ENCODE data around the gene HBG1. TPM values are rescaled to one million over a fixed set of nuclear protein-coding genes. Genes with fewer than 3 reads are reported as not detected.
"Not testable (repeated sequence)": the region's sequence is repeated elsewhere in the genome, so short reads cannot be mapped to it uniquely, and the experiment has no call there.

HBG1 gene
- total and polyA plus RNA-seq, 2 donors (not counting 3 experiments of a cell fraction or from before 2014, with no cell fraction given): 0.72 TPM; not detected in 1

- H3K27ac ChIP-seq (ENCODE audit: insufficient read depth, low read depth, low read length); H3K9me1 ChIP-seq (replicated peaks; ENCODE audit: control insufficient read depth, extremely low read depth, insufficient read depth, low read length); H3K27me3 ChIP-seq (ENCODE audit: control insufficient read depth in 2 of 2, insufficient read depth in 2 of 2, low read length in 2 of 2); FAIRE-seq; intact Hi-C loops (cut with micrococcal nuclease); dilution Hi-C loops (cut with MboI; ENCODE audit: extremely low pct_ligation_motif_present, low sequenced_read_pairs); H2AFZ ChIP-seq (ENCODE audit: low read depth, low read length); CTCF ChIA-PET; DNase-seq (ENCODE audit: low read depth, low spot score); POLR2A ChIA-PET; BruUV-seq (replicated peaks); H3K4me2 ChIP-seq (ENCODE audit: insufficient read depth, low read length); H4K20me1 ChIP-seq (replicated peaks; ENCODE audit: control insufficient read depth, extremely low read depth, insufficient read depth, low read length); H3K36me3 ChIP-seq (ENCODE audit: control insufficient read depth in 2 of 2, extremely low read depth in 1 of 2, insufficient read depth in 2 of 2, low read length in 2 of 2); H3K9me3 ChIP-seq (replicated peaks; ENCODE audit: control insufficient read depth, insufficient read depth, low read length); H3K9ac ChIP-seq (replicated peaks; ENCODE audit: extremely low read depth, insufficient read depth, low read length); H3K4me3 ChIP-seq (replicated peaks in 1 of 3; ENCODE audit: insufficient read depth in 1 of 3, low read depth in 1 of 3, low read length in 3 of 3); H3K79me2 ChIP-seq (ENCODE audit: control insufficient read depth, insufficient read depth, low read length); H3K4me1 ChIP-seq (ENCODE audit: control insufficient read depth, extremely low read depth, insufficient read depth, low read length): not testable (repeated sequence)
Measured at GRCh38 chr11:5254023-5254422, 4.4 kb upstream of the HBG1 start.

GRCh38 chr11:5253440-5253839 is 3.8 kb upstream of the HBG1 start:
- BruUV-seq (replicated peaks); H3K27me3 ChIP-seq (ENCODE audit: control insufficient read depth in 2 of 2, insufficient read depth in 2 of 2, low read length in 2 of 2); dilution Hi-C loops (cut with MboI; ENCODE audit: extremely low pct_ligation_motif_present, low sequenced_read_pairs); H3K9me3 ChIP-seq (replicated peaks; ENCODE audit: control insufficient read depth, insufficient read depth, low read length); FAIRE-seq; H2AFZ ChIP-seq (ENCODE audit: low read depth, low read length); H3K79me2 ChIP-seq (ENCODE audit: control insufficient read depth, insufficient read depth, low read length); CTCF ChIA-PET; H4K20me1 ChIP-seq (replicated peaks; ENCODE audit: control insufficient read depth, extremely low read depth, insufficient read depth, low read length); H3K27ac ChIP-seq (ENCODE audit: insufficient read depth, low read depth, low read length); intact Hi-C loops (cut with micrococcal nuclease); H3K4me1 ChIP-seq (ENCODE audit: control insufficient read depth, extremely low read depth, insufficient read depth, low read length); H3K9me1 ChIP-seq (replicated peaks; ENCODE audit: control insufficient read depth, extremely low read depth, insufficient read depth, low read length); DNase-seq (ENCODE audit: low read depth, low spot score); H3K36me3 ChIP-seq (ENCODE audit: control insufficient read depth in 2 of 2, extremely low read depth in 1 of 2, insufficient read depth in 2 of 2, low read length in 2 of 2); H3K4me2 ChIP-seq (ENCODE audit: insufficient read depth, low read length); POLR2A ChIA-PET; H3K4me3 ChIP-seq (replicated peaks in 1 of 3; ENCODE audit: insufficient read depth in 1 of 3, low read depth in 1 of 3, low read length in 3 of 3); H3K9ac ChIP-seq (replicated peaks; ENCODE audit: extremely low read depth, insufficient read depth, low read length): not testable (repeated sequence)

GRCh38 chr11:5252919-5253265 is 3.2 kb upstream of the HBG1 start:
- no peak overlapping the region for H3K4me3 ChIP-seq (replicated peaks in 1 of 3; ENCODE audit: insufficient read depth in 1 of 3, low read depth in 1 of 3, low read length in 3 of 3)
- TF ChIP-seq JUN (IDR thresholded peaks at IDR 0.05; ENCODE audit: borderline replicate concordance, insufficient read depth, insufficient read length, low read depth): no peak
- TF ChIP-seq MYC (IDR thresholded peaks at IDR 0.05; ENCODE audit: low read depth, low read length): no peak
- TF ChIP-seq FOS (IDR thresholded peaks at IDR 0.05; ENCODE audit: borderline replicate concordance, insufficient read depth, low read length): no peak
- TF ChIP-seq MAX (IDR thresholded peaks at IDR 0.05; ENCODE audit: insufficient read depth, insufficient read length): no peak
- TF ChIP-seq CTCF (IDR thresholded peaks at IDR 0.05; ENCODE audit: extremely low read depth in 1 of 2, insufficient read depth in 1 of 2, low read depth in 1 of 2, low read length in 2 of 2): no peak
- no peak for TF ChIP-seq GATA2 (IDR thresholded peaks at IDR 0.05; ENCODE audit: insufficient read depth, insufficient read length, low read depth, low read length)
- no peak for TF ChIP-seq POLR2AphosphoS5 (IDR thresholded peaks at IDR 0.05; ENCODE audit: insufficient read depth, low read depth, low read length)
- TF ChIP-seq EZH2 (IDR thresholded peaks at IDR 0.05; ENCODE audit: borderline replicate concordance, low read depth, low read length, severe bottlenecking): no peak
- no peak for TF ChIP-seq POLR2A (IDR thresholded peaks at IDR 0.05; ENCODE audit: low read depth, low read length)
- BruUV-seq (replicated peaks): no TSS peak
- FAIRE-seq (no peak), DNase-seq (ENCODE audit: low read depth, low spot score) (no peak)
- dilution Hi-C loops (cut with MboI; ENCODE audit: extremely low pct_ligation_motif_present, low sequenced_read_pairs) (no loop called here), intact Hi-C loops (cut with micrococcal nuclease) (no loop called here)
- no peak overlapping the region for H2AFZ ChIP-seq (ENCODE audit: low read depth, low read length)
- H3K27me3 ChIP-seq (ENCODE audit: control insufficient read depth in 2 of 2, insufficient read depth in 2 of 2, low read length in 2 of 2): no peaks in the 10 kb centered on the region
- ChIA-PET CTCF (no interaction called here), POLR2A (no interaction called here)
- no peaks in the 10 kb centered on the region for H3K9me3 ChIP-seq (replicated peaks; ENCODE audit: control insufficient read depth, insufficient read depth, low read length)
- no peaks in the 10 kb centered on the region for H3K9me1 ChIP-seq (replicated peaks; ENCODE audit: control insufficient read depth, extremely low read depth, insufficient read depth, low read length)
- H3K79me2 ChIP-seq (ENCODE audit: control insufficient read depth, insufficient read depth, low read length): no peaks in the 10 kb centered on the region
- H3K4me2 ChIP-seq (ENCODE audit: insufficient read depth, low read length): no peak overlapping the region
- no peak overlapping the region for H3K9ac ChIP-seq (replicated peaks; ENCODE audit: extremely low read depth, insufficient read depth, low read length)
- H3K4me1 ChIP-seq (ENCODE audit: control insufficient read depth, extremely low read depth, insufficient read depth, low read length): no peaks in the 10 kb centered on the region
- no peak overlapping the region for H3K27ac ChIP-seq (ENCODE audit: insufficient read depth, low read depth, low read length)
- no peaks in the 10 kb centered on the region for H3K36me3 ChIP-seq (ENCODE audit: control insufficient read depth in 2 of 2, extremely low read depth in 1 of 2, insufficient read depth in 2 of 2, low read length in 2 of 2)
- no peaks in the 10 kb centered on the region for H4K20me1 ChIP-seq (replicated peaks; ENCODE audit: control insufficient read depth, extremely low read depth, insufficient read depth, low read length)

Data from endothelial cell of umbilical vein (primary cell).